Measurements from ENCODE around the gene CDON. TPM values are rescaled to one million over a fixed set of nuclear protein-coding genes. Genes with fewer than 3 reads are reported as not detected.

Gene CDON
- total RNA-seq, 6 experiments from 2014 or later, result 1.3 to 2.0 (median 1.9) TPM

DNA sequence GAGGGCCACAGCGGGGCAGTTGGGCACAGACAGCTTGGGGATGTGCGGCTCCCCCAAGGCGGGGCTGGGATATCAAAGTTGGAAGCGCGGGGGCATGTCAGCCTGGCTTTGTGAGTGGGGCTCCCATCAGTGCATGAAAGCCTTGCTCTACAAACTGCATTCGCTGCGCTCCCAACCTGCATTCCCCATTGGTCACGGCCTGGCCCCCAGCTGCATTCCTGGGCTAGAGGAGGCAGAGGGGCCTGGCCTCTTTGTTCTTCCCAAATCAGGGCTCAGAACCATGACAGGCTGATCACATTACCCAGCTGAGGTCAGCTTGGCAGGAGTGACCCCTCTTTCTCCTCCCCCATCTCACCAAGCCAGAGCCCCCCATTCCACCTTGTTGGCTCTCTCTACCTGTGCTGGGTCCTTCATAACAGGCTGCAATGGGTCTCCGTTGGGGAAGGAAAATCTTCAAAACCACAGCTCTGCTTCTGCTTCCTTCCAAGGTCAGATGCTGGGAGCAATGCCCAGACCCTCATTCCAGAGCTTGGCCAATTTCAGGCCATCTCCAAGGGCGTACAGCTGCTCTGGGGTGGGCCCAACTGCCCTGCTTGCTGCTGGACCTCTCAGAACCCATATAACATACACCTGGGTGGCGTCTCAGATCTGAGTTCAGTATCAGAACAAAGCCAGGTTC lies 38.7 kb upstream of the CDON start:
- TF ChIP-seq, protein P1, sequence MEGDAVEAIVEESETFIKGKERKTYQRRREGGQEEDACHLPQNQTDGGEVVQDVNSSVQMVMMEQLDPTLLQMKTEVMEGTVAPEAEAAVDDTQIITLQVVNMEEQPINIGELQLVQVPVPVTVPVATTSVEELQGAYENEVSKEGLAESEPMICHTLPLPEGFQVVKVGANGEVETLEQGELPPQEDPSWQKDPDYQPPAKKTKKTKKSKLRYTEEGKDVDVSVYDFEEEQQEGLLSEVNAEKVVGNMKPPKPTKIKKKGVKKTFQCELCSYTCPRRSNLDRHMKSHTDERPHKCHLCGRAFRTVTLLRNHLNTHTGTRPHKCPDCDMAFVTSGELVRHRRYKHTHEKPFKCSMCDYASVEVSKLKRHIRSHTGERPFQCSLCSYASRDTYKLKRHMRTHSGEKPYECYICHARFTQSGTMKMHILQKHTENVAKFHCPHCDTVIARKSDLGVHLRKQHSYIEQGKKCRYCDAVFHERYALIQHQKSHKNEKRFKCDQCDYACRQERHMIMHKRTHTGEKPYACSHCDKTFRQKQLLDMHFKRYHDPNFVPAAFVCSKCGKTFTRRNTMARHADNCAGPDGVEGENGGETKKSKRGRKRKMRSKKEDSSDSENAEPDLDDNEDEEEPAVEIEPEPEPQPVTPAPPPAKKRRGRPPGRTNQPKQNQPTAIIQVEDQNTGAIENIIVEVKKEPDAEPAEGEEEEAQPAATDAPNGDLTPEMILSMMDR (IDR thresholded peaks at IDR 0.05), result no peak
- no peaks in the 10 kb centered on the region for H3K9me3 Mint-ChIP-seq
- no peak overlapping the region for H3K4me3 Mint-ChIP-seq
- no peak overlapping the region for H3K27ac Mint-ChIP-seq
- H3K4me1 Mint-ChIP-seq (ENCODE audit: low read depth), result no peaks in the 10 kb centered on the region
- DNase-seq, result no peak
- H3K27me3 Mint-ChIP-seq (ENCODE audit: insufficient read depth), result peaks cover 36% of the 10 kb centered on the region
- no peaks in the 10 kb centered on the region for H3K36me3 Mint-ChIP-seq (ENCODE audit: low read depth)

DNA sequence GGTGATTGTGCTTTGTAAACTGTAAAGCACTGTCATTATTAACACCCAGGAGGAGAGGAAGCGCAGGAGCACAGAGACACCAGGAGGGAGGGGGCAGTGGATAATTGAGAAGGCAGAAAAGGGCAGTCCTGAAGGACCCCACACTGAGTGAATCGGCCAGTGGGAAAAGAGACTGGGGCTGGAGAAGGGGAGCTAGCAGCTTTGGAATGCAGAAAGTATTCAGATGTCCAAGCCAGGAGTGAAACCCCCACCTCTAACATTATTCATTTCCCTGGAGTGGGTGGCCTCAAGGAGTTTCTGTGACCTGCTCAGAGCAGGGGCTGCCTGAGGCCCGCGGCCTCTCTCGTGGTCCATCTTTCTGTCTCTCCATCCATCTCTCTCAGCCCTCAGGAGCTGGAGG lies 38.0 kb upstream of the CDON start:
- Mint-ChIP-seq H3K9me3 (no peaks in the 10 kb centered on the region), H3K4me1 (ENCODE audit: low read depth) (no peaks in the 10 kb centered on the region), H3K36me3 (ENCODE audit: low read depth) (no peaks in the 10 kb centered on the region), H3K27me3 (ENCODE audit: insufficient read depth) (peaks cover 31% of the 10 kb centered on the region), H3K27ac (no peak overlapping the region), H3K4me3 (no peak overlapping the region)
- no peak for DNase-seq
- TF ChIP-seq, protein P1 (IDR thresholded peaks at IDR 0.05), result no peak

DNA sequence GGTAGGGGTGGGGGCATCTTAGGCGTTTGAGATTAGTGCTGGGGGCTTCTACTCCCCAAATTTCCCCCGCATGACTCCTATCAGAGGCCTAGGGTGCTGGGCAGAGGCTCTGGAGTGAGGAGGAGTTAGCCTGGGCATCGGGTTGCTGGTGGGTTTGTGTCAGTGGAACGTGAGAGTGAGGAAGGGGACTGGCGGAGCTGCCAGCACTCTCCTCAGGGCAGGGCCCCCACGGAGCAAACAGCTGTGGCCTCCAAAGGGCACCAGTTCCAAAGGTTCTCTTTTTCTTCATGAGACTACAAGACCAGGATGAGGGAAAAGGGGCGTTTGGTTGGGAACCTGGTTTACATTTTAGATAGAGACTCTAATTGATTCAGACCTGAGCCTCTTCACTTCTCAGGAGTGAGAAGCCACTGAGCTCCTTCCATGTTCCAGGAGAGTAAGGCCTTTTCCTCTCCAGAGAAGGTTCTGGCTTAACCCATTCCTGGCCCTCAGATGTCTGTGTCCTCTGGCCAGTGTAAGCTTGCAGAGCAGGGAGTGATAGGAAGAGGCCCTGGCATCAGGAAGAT lies 35.6 kb upstream of the CDON start:
- no peak for DNase-seq
- no peaks in the 10 kb centered on the region for H3K9me3 Mint-ChIP-seq
- H3K27me3 Mint-ChIP-seq (ENCODE audit: insufficient read depth), result peaks cover 24% of the 10 kb centered on the region
- H3K4me1 Mint-ChIP-seq (ENCODE audit: low read depth), result no peaks in the 10 kb centered on the region
- TF ChIP-seq, protein P1 (IDR thresholded peaks at IDR 0.05), result no peak
- no peaks in the 10 kb centered on the region for H3K36me3 Mint-ChIP-seq (ENCODE audit: low read depth)
- H3K27ac Mint-ChIP-seq, result no peak overlapping the region
- H3K4me3 Mint-ChIP-seq, result no peak overlapping the region

DNA sequence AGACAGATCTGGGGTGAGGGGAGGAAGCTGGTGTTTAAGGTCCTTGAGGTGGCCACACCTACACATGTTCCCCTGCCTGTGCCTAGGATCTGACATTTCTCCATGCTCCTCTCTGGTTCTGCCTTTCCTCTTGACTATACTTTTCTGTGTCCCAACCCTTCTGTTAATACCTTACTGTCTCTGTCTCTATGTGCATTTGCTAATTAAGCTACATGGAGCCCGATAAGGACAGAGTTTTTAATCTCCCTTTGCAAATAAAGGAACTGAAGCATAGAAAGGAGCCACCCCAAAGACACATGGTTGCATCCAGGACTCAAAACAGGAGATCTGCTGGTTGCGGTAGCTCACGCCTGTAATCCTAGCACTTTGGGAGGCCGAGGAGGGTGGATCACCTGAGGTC lies 33.1 kb upstream of the CDON start:
- TF ChIP-seq, protein P1 (IDR thresholded peaks at IDR 0.05), result no peak
- no peaks in the 10 kb centered on the region for H3K36me3 Mint-ChIP-seq (ENCODE audit: low read depth)
- no peaks in the 10 kb centered on the region for H3K4me1 Mint-ChIP-seq (ENCODE audit: low read depth)
- H3K27ac Mint-ChIP-seq, result no peak overlapping the region
- DNase-seq, result no peak
- no peak overlapping the region for H3K4me3 Mint-ChIP-seq
- no peaks in the 10 kb centered on the region for H3K9me3 Mint-ChIP-seq
- H3K27me3 Mint-ChIP-seq (ENCODE audit: insufficient read depth), result peaks cover 25% of the 10 kb centered on the region

DNA sequence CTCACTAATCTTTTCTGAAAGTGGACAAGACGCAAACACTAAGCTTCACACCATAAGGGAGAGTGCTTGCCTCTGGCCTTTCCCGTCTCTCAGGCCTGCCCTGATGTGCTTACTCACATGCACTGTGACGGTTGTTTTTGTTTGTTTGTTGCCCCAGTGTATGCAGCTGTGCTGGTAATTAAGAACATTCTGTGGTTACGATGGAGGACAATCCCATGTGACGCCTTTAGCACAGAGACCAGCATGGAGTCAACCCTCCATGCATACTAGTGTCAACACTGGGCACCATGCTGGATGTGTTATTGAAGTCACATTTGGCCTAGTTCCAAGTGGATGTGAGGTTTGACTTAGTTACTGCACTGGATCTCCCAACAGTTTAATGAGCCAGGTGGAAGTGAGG lies 27.8 kb upstream of the CDON start:
- peaks cover 18% of the 10 kb centered on the region for H3K27me3 Mint-ChIP-seq (ENCODE audit: insufficient read depth)
- H3K9me3 Mint-ChIP-seq, result no peaks in the 10 kb centered on the region
- no peaks in the 10 kb centered on the region for H3K36me3 Mint-ChIP-seq (ENCODE audit: low read depth)
- H3K27ac Mint-ChIP-seq, result no peak overlapping the region
- no peak for DNase-seq
- TF ChIP-seq, protein P1 (IDR thresholded peaks at IDR 0.05), result no peak
- no peaks in the 10 kb centered on the region for H3K4me1 Mint-ChIP-seq (ENCODE audit: low read depth)
- no peak overlapping the region for H3K4me3 Mint-ChIP-seq

Measured in HFFc6 (cell line).